Kidney (tissue), 14 donors: ENCODE measurements around the gene TEX264. TPM values are rescaled to one million over a fixed set of nuclear protein-coding genes. Genes with fewer than 3 reads are reported as not detected.

ENCODE experiments used
- DNase-seq, 5 donors: peaks; one replicate each; pipeline ENCODE4 v3.0.0-alpha.2; 2013 to 2020
- FAIRE-seq: peaks from 2 replicates; lab custom pipeline; 2012; peaks lifted over from hg19 to GRCh38; lab: Jason Lieb, UNC
- H3K27ac ChIP-seq, 2 donors: one replicate each; pipeline ENCODE4 v1.7.0; 2013; ENCODE audit warnings: low read depth in 2 of 2, low read length in 2 of 2, inconsistent platforms in 1 of 2
- H3K27me3 ChIP-seq: one replicate; pipeline ENCODE4 v1.7.1; 2013; ENCODE audit warnings: low read length, inconsistent platforms; ENCODE audit not compliant: control insufficient read depth, insufficient read depth
- H3K36me3 ChIP-seq, 3 donors: one replicate each; pipeline versions ENCODE4 v1.7.0 to v1.7.1; 2013; ENCODE audit warnings: low read length in 3 of 3, control low read depth in 1 of 3, inconsistent platforms in 1 of 3; ENCODE audit not compliant: insufficient read depth in 3 of 3, control insufficient read depth in 2 of 3
- H3K4me1 ChIP-seq, 3 donors: one replicate each; pipeline versions ENCODE4 v1.7.0 to v1.7.1; 2013; ENCODE audit warnings: low read length in 3 of 3, inconsistent platforms in 1 of 3, low read depth in 1 of 3; ENCODE audit not compliant: control insufficient read depth in 2 of 3, insufficient read depth in 2 of 3
- H3K4me3 ChIP-seq, 3 donors: one replicate each; pipeline versions ENCODE4 v1.7.0 to v1.8.1; 2013; ENCODE audit warnings: low read length in 3 of 3, control low read depth in 1 of 3, inconsistent platforms in 1 of 3
- H3K9ac ChIP-seq, 3 donors: one replicate each; pipeline versions ENCODE4 v1.7.0 to v1.7.1; 2013; ENCODE audit warnings: low read length in 3 of 3, control low read depth in 1 of 3, inconsistent platforms in 1 of 3
- H3K9me3 ChIP-seq, 3 donors: one replicate each; pipeline versions ENCODE4 v1.7.0 to v1.7.1; 2013; ENCODE audit warnings: low read length in 3 of 3, control low read depth in 1 of 3, inconsistent platforms in 1 of 3; ENCODE audit not compliant: control insufficient read depth in 2 of 3, insufficient read depth in 1 of 3
- intact Hi-C: fragments of 100-400 bp; cut with DNase I; formaldehyde crosslinking; loops from one replicate; pipeline ENCODE4 v1.11.1; 2022
- polyA plus RNA-seq: library from polyadenylated mRNA; stranded (reverse); fragments of 350-450 nt; fragmentation: Illumina TruSeq; extraction: RNeasy Lipid Tissue Mini Kit (QIAGEN cat#74804); gene quantifications from one replicate; pipeline ENCODE4 v1.2.3, GENCODE V29; 2014; ENCODE audit warnings: low read depth, low replicate concordance; ENCODE audit not compliant: insufficient read depth
- total RNA-seq: library from RNA; stranded (reverse); fragmentation: NEBNext Ultra II Directional; extraction: Animal tissue kit (Norgen Biotek cat#: 25700); gene quantifications from one replicate; pipeline ENCODE4 v1.2.1, GENCODE V29; 2021
- TF ChIP-seq, protein P1 (sequence below): IDR thresholded peaks from 3 replicates; pipeline ENCODE4 v1.5.1; 2012; ENCODE audit warnings: mild to moderate bottlenecking, moderate library complexity, borderline replicate concordance; ENCODE audit not compliant: insufficient read depth; ENCODE audit errors: extremely low read depth
- donor health status: control.
- donor health status: control.
- donor health status: control.
- donor health status: control.
- donor health status: control.
- donor health status: DM: yes; HTN: yes; CAD: no.
- donor health status: Normal renal cell carcinoma (clear cell type).

TEX264 gene
- total and polyA plus RNA-seq, 2 donors from 2014 or later, result 68.0 to 208 TPM

DNA sequence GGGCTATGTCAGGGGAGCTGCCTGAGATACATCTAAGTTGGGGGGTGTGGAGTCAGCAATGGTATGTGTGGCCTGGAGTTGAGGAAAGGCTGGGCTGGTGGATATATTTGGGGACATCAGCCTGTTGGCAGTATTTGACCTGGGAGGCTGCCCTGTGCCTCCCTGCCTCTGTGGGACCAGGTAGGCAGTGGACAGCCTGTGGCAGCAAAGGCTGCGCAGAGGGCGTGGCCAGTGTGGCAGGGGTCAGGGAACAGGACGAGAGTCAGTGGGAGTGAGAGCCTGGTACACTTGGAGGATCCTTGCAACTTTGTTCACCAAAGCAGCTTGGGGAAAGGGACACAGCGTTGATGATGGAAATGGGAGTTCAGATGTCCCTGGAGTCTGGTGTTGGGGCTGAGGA lies 15.0 kb downstream of the TEX264 start:
- Histone ChIP-seq H3K27ac (peak overlapping the region; percentile 81 to 87), H3K36me3 (peaks cover 0 to 33% (median 31%) of the 10 kb centered on the region in 3 donors), H3K4me3 (no peak overlapping the region), H3K27me3 (no peaks in the 10 kb centered on the region), H3K9ac (peak overlapping the region in 1 of 3 donors; percentile 63), H3K9me3 (no peaks in the 10 kb centered on the region), H3K4me1 (peaks cover 0 to 42% (median 16%) of the 10 kb centered on the region in 3 donors)
- intact Hi-C loops, result no loop called here
- TF ChIP-seq, protein P1, sequence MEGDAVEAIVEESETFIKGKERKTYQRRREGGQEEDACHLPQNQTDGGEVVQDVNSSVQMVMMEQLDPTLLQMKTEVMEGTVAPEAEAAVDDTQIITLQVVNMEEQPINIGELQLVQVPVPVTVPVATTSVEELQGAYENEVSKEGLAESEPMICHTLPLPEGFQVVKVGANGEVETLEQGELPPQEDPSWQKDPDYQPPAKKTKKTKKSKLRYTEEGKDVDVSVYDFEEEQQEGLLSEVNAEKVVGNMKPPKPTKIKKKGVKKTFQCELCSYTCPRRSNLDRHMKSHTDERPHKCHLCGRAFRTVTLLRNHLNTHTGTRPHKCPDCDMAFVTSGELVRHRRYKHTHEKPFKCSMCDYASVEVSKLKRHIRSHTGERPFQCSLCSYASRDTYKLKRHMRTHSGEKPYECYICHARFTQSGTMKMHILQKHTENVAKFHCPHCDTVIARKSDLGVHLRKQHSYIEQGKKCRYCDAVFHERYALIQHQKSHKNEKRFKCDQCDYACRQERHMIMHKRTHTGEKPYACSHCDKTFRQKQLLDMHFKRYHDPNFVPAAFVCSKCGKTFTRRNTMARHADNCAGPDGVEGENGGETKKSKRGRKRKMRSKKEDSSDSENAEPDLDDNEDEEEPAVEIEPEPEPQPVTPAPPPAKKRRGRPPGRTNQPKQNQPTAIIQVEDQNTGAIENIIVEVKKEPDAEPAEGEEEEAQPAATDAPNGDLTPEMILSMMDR, result no peak
- no peak for FAIRE-seq
- DNase-seq, result no peak

DNA sequence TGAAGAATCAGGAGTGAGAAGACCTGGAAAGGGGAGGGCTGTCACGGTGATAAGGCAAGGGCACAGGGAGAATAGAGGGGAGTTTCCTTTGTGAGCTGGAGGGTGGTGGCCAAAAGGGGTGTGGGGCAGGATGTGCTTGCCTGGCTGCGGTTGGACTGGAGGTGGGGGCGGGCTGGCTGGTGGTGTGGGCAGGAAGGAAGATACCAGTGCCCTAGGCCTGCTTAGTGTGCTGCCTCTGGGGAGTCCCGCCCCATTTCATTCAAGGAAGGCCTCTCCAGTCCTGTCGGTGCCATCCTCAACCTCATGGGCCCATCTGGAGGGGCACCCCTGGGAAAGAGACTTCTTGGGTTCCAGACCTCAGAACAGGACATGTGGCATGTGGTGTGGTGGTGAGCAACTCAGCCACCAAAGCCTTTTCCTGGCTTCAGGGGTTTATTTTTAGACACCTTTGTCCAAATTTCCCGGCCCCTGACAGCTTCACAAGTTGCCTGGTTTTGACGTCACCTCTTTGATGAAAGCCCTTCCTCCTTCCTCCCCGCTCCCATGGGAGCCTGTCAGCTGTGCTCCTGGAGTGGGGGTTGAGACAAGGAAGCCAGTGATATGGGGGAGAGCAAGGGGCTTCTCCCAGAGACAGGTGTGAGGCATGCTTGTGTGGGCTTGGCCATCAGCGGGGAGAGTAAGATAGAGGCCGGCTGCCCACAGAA lies 15.6 kb downstream of the TEX264 start:
- H3K4me1 ChIP-seq, result peaks cover 0 to 36% (median 16%) of the 10 kb centered on the region in 3 donors
- intact Hi-C loops, result no loop called here
- H3K27ac ChIP-seq, result peak overlapping the region; percentile 81 to 87
- H3K27me3 ChIP-seq, result no peaks in the 10 kb centered on the region
- H3K9ac ChIP-seq, result peak overlapping the region in 1 of 3 donors; percentile 63
- DNase-seq (peak in 2 of 5 donors; percentile 50 to 89), FAIRE-seq (no peak)
- H3K4me3 ChIP-seq, result no peak overlapping the region
- TF ChIP-seq, protein P1, result no peak
- no peaks in the 10 kb centered on the region for H3K9me3 ChIP-seq
- peaks cover 0 to 34% (median 33%) of the 10 kb centered on the region in 3 donors for H3K36me3 ChIP-seq

DNA sequence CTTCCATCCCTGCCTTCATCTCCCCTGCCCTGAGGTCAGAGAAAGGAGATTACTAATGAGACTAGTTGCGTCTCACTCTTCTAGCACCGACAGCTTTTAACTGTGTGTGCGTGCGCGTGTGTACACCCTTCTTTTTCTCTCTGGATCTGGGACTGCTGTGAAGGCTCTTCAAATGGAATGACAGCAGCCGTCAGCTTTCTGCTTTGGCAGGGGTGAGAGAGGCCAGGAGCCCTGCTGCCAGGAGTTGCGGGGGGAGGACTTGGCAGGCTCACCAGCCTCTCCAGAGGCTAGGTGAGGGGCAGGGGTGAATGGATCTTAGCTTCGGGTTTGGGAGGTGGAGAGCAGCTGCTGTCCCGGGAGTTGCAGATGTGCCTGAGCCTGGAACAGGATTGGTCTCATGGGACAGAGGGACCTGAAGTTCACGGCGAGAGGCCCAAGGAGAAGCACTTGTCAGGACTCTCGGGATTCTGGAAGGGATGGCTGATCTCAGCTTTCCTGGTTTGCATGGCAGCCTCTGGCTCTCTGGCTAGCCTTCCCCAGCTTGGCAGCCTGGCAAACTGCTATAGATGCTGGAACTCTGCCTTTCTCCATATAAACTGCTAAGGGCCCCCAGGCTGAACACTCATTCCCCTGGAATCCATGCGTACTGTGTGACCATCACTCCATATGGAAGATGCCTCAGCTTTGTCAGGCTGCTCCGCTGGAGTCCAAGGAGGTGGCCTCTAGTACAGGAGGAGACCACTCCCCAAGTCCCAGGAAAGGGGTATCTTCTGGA lies 16.6 kb downstream of the TEX264 start:
- FAIRE-seq (no peak), DNase-seq (no peak)
- Histone ChIP-seq H3K36me3 (peaks cover 0 to 37% (median 31%) of the 10 kb centered on the region in 3 donors), H3K4me3 (no peak overlapping the region), H3K27me3 (no peaks in the 10 kb centered on the region), H3K9ac (no peak overlapping the region), H3K27ac (peak overlapping the region; percentile 65 to 81), H3K9me3 (no peaks in the 10 kb centered on the region), H3K4me1 (peaks cover 0 to 29% (median 16%) of the 10 kb centered on the region in 3 donors)
- intact Hi-C loops, result no loop called here
- TF ChIP-seq, protein P1, result no peak
